HCT116 (cell line): Measurements from ENCODE around the gene MSI2.

Experiments
- EGR1 ChIP-seq: IDR thresholded peaks from 2 replicates; pipeline ENCODE4 v1.6.1; 2012; ENCODE audit warnings: low read depth
- ELF1 ChIP-seq: IDR thresholded peaks from 2 replicates; pipeline ENCODE4 v1.6.1; 2012; ENCODE audit warnings: low read depth, borderline replicate concordance
- EZH2 ChIP-seq: fragments of 200-600 bp; sonication (generic); IDR thresholded peaks from 2 replicates; pipeline ENCODE4 v1.6.1; 2017; ENCODE audit warnings: antibody characterized with exemption, mixed run types
- JUND ChIP-seq: IDR thresholded peaks from 2 replicates; pipeline ENCODE4 v1.6.1; 2012
- POLR2A ChIP-seq: IDR thresholded peaks from 2 replicates; pipeline ENCODE4 v1.7.0; 2011; ENCODE audit warnings: borderline replicate concordance; ENCODE audit not compliant: insufficient read depth, insufficient read length; ENCODE audit errors: extremely low read depth
- POLR2AphosphoS5 ChIP-seq: IDR thresholded peaks from 2 replicates; pipeline ENCODE4 v1.6.1; 2011; ENCODE audit warnings: mild to moderate bottlenecking, low read depth, low read length, moderate library complexity
- SP1 ChIP-seq: IDR thresholded peaks from 2 replicates; pipeline ENCODE4 v1.6.1; 2012; ENCODE audit warnings: low read depth
- TF ChIP-seq, protein P1 (sequence below), 3 experiments: fragments of 200-600 bp in 1 of 3; sonication (generic) in 1 of 3; IDR thresholded peaks in 2 of 3; conservative IDR thresholded peaks in 1 of 3; 2 replicates each; pipeline ENCODE4 v1.5.1; 2012 to 2017; ENCODE audit warnings: low read depth in 2 of 3, low read length in 2 of 3, antibody characterized with exemption in 1 of 3, borderline replicate concordance in 1 of 3, control low read depth in 1 of 3, mild to moderate bottlenecking in 1 of 3, mixed read lengths in 1 of 3, mixed run types in 1 of 3, moderate library complexity in 1 of 3; ENCODE audit not compliant: insufficient read depth in 1 of 3
- TF ChIP-seq, protein P2 (sequence below): IDR thresholded peaks from 2 replicates; pipeline ENCODE4 v1.6.1; 2012

- TF ChIP-seq POLR2AphosphoS5 = no peak
- no peak for TF ChIP-seq EGR1
- no peak for TF ChIP-seq ELF1
- TF ChIP-seq, protein P1, sequence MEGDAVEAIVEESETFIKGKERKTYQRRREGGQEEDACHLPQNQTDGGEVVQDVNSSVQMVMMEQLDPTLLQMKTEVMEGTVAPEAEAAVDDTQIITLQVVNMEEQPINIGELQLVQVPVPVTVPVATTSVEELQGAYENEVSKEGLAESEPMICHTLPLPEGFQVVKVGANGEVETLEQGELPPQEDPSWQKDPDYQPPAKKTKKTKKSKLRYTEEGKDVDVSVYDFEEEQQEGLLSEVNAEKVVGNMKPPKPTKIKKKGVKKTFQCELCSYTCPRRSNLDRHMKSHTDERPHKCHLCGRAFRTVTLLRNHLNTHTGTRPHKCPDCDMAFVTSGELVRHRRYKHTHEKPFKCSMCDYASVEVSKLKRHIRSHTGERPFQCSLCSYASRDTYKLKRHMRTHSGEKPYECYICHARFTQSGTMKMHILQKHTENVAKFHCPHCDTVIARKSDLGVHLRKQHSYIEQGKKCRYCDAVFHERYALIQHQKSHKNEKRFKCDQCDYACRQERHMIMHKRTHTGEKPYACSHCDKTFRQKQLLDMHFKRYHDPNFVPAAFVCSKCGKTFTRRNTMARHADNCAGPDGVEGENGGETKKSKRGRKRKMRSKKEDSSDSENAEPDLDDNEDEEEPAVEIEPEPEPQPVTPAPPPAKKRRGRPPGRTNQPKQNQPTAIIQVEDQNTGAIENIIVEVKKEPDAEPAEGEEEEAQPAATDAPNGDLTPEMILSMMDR (IDR thresholded peaks at IDR 0.05 in 2 of 3, conservative IDR thresholded peaks at IDR 0.05 in 1 of 3; ENCODE audit: borderline replicate concordance in 1 of 3, insufficient read depth in 1 of 3, low read depth in 2 of 3, low read length in 2 of 3) = no peak
- TF ChIP-seq, protein P2, sequence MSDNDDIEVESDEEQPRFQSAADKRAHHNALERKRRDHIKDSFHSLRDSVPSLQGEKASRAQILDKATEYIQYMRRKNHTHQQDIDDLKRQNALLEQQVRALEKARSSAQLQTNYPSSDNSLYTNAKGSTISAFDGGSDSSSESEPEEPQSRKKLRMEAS = no peak
- TF ChIP-seq SP1 = no peak
- no peak for TF ChIP-seq EZH2
- TF ChIP-seq JUND = no peak
- no peak for TF ChIP-seq POLR2A
These were observed 315.7 kb downstream of the MSI2 start for GRCh38 chr17:57572062-57572461.
